GM19455 (cell line): ENCODE data around the gene CLCNKB.
"Not testable (repeated sequence)": the region's sequence is repeated elsewhere in the genome, so short reads cannot be mapped to it uniquely, and the experiment has no call there.

ENCODE experiments used
- ATAC-seq: cut with Tn5 transposase; IDR thresholded peaks from one replicate; pipeline ENCODE4 v1.9.1; 2021; ENCODE audit not compliant: unreplicated experiment

The CLCNKB gene

DNA sequence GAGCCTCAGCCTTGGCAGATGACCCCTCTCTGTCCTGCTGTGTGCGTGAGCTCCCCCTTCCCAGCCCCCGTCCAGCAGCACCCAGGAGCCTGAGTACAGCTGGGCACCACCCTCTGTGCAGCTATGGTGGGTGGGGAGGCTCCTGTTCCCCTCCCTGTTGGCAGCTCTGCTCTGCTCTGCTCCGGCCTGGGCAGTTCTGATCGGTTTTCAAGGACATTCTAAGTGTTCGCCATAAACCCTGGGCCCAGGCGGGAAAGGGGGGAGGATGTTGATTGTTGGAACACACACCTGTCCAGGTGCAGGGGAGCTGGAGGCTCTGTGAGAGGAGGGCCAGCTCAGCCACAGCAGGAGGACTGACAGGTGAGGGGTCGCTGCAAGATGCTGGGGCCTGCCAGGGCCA lies at the start of gene CLCNKB:
Gene CLCNKB, plus strand, starts transcription at position 262 of the 400 bp plus-strand sequence. CDS start 711 bp downstream, outside the sequence.
- no peak for ATAC-seq

DNA sequence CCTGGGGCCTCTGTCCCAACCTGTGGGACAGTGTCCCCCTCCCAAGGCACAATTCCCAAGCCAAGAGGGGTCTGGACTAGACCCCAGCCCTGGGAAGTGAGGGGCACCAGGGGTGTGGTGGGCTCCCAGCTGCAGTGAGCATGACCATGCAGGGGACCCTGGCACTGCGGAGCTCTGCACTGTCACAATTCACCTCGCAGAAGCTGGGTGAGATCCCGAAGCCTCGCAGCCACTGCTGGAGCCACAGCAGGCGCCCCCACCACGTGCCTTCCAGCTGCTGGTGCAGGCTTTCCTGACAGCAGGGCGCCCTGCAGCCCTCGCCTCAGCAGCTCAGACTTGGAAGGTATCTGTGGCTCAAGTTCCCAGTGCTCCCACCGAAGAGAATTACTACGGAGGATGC lies 49.5 kb upstream of the CLCNKB start:
- ATAC-seq, result no peak

DNA sequence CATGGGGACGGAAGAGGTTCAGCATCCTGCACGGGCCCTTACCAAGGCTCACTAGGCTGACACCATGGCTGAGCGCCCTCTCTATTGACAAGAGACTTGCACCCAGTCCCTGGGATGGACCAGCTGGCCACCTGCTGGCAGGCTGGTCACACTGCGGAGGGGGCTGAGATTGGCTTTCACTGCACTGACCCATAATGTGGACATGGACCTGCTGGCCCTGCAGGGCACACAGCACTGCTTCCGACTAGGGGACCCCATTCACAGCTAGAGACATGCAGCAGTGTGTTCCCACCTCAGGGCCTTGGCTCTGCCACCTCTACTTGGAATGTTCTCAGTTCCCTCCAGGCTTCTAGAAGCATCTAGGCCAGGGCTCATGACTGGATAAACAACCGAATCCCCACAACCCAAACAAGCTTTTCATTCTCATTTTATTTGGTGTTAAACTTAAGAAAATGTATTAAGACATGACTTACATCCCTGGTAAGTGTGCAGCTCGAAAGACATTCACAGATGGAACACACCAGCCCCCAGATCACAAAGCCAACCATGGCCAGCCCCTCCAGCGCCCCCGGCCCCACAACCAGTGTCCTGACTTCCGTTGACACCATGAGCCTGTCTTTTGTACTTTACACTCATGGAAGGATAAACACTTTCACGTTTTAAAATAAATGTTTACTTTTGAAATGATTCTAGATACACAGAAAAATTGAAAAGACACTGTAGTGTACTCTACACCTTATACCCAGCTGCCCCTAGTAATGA lies 48.8 kb upstream of the CLCNKB start:
- no peak for ATAC-seq

DNA sequence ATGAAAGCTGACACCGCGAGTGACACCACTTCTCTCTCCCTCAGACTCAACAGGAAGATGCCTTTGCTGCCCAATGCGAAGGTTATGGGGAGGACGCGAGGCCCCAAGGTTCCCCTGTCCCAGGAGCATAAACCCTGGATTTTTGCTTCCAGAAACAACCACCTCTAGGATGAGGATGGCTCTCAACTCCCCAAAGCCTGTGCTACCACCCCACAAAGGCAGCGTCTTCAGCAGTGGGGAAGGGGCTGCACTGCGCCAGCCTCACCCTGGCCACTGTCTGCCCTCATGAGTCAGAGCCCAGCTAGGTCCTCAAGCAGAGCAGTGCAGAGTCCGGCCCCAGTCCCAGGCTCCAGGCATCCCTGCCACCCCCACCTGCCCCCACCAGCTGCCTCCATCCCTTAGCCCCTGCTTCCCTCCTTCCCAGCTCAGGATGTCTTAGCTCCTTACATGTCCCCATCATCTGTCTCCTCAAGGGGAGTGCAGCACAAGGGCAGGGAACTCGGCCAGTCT lies 46.5 kb upstream of the CLCNKB start:
- ATAC-seq, result no peak

DNA sequence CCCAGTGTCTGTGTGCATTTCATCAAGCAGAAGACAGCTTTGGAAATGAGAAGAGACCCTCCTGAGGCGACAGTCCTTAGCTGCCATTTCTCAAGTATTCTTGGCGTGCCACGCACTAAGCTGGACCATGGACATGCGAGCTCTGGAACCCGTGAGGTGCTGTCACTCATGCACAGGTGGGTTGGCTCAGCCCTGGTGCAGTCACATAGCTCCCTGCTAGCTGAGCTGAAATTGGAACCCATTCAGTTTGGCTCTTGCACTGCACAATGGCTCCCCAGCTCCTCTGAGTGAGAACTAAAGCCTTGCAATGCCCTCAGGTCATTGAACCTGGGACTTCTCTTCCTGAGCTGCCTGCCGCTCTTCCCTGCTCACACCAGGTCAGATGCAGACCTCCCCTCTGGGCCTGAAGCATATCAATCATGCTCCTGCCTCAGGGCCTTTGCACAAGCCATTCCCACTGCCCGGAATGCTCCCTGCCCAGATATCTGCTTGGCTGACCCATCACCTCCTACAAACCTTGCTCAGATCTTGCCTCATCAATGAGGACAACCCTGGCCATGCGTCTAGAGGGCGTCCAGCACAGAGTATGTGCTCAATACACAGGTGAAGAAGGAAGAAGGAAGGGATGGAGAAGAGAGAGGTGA lies 45.8 kb upstream of the CLCNKB start:
- ATAC-seq, result no peak

DNA sequence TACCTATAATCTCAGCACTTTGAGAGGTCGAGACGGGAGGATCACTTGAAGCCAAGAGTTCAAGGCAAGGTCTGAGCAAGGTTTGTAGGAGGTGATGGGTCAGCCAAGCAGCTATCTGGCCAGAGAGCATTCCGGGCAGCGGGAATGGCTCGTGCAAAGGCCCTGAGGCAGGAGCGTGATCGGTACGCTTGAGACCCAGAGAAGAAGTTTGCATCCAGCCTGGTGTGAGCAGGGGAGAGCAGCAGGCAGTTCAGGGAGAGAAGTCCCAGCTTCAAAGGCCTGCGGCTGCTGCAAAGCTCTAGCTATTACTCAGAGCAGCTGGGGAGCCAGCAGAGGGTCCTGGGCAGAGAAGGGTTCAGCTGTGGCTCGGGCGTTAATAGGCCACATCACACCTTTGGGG lies 44.7 kb upstream of the CLCNKB start:
- ATAC-seq, result no peak

DNA sequence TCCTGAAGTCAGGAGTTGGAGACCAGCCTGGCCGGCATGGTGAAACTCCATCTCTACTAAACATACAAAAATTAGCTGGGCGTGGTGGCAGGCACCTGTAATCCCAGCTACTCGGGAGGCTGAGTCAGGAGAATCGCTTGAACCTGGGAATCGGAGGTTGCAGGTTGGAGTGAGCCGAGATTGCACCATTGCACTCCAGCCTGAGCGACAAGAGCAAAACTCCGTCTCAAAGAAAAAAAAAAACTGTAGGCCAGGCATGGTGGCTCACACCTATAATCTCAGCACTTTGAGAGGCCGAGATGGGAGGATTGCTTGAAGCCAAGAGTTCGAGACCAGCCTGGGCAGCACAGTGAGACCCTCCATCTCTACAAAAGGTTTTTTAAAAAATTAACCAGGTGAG lies 42.3 kb upstream of the CLCNKB start:
- ATAC-seq, result not testable (repeated sequence)

DNA sequence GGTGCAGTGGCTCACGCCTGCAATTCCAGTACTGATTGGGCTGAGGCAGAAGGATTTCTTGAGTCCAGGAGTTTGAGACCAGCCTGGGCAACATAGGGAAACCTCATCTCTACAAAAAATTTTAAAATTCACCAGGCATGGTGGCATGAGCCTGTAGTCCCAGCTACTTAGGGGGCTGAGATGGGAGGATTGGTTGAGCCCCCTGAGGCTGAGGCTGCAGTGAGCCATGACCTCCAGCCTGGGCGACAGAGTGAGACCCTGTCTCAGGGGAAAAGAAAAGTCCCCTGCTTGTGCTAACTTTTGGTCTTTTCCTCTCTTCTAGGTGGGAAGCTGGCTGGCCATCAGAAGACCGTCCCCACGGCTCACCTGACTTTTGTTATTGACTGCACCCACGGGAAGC lies 38.0 kb upstream of the CLCNKB start:
- no peak for ATAC-seq

DNA sequence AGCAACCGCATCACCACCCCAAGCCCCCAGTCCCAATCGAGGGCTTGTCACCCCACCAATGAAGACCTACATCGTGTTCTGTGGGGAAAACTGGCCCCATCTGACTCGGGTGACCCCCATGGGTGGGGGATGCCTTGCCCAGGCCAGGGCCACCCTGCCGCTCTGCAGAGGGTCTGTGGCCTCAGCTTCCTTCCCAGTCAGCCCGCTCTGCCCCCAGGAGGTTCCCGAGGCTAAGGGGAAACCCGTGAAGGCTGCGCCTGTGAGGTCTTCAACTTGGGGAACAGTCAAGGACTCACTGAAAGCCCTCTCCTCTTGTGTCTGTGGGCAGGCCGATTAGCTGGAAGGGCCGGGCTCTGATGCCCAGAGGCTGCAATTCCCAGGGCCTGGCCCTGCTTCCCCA lies 37.6 kb upstream of the CLCNKB start:
- no peak for ATAC-seq

DNA sequence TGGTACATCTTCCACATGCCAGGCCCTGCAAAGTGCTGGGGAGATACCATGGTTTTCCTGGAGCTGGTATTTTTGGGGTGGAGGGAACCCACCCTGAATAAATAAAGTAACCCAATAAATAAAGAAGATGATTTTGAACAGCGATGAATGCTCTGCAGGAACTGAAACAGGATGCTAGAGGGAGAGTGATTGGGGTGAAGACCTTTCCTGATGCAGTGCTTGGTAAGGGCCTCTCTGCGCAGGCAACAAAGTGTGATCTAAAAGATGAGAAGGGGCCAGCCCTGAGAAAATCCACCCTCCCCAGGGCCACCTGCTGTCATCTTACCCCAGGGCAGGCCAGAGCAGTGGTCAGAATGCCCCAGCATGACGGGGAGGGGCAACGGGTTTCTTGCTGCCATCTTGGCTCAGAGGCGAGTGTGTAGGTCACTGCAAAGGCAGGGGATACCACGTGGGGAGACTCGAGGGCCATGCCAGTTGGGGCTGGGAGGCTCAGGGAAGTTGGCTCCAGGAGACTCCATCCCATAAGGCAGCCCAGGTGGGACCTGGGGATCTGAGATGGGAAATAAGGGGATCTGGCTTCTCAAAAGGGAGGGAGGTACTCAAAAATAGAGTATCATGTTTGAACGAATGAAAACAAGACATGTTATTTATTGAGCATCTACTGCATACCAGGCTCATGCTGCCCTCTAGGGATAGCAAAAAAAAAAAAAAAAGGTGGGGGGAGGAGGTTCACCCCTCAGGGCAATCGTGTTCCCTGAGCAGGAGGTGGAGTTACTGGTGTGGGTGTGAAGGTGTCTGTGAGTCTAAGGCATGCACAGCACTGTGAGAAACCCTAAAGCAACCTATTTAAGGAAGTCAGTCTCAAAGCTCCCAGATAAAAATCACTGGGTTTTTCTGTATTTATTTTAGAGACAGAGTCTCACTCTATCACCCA lies 36.8 kb upstream of the CLCNKB start:
- ATAC-seq, result no peak

DNA sequence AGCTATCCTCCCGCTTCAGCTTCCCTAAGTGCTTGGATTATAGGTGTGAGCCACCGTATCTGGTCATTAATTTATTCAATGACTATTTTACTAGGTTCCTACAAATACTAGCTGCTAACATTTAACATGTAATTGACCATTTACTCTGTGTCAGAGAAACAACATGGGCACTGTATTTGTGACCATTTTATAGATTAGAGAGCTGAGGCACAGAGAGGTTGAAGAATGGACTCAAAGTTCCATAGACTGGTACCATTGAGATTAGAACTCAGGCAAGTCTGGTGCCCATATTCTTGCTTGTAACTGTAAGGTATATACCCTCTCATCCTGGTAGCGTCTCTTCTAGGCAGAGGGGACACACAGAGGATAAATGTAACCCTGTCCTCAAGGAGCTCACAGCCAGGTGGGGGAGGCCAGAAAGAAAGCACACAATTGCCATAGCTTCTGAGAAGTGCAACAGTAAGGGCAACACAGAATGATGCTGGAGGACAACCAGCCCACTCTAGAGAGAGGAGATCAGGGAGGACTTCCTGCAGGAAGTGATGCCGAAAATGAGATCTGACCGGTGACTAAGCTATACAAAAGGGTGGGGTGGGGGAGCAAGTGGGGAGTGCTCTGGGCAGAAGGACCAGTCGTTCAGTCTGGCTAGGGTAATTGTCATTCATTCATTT lies 35.8 kb upstream of the CLCNKB start:
- no peak for ATAC-seq

DNA sequence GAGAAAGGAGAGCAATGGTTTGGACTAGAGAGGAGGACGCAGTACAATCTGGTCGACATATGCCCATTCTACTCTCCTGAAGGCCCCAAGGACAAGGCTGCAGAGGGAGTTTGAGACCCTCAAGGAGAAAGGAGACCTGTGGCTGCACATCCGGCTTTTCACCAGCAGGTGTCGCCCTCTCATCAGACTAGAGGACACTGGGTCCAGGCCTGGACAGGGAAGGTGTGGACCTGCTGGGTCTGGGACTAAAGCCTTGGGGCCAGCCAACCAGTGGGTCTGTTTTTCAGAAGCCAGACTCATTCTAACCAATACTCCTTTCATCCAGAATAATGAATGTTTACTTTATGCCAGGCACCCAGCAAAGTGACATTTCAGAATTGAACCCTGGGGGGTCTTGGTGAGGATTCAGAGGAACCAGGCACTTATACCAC lies 34.5 kb upstream of the CLCNKB start:
- no peak for ATAC-seq

DNA sequence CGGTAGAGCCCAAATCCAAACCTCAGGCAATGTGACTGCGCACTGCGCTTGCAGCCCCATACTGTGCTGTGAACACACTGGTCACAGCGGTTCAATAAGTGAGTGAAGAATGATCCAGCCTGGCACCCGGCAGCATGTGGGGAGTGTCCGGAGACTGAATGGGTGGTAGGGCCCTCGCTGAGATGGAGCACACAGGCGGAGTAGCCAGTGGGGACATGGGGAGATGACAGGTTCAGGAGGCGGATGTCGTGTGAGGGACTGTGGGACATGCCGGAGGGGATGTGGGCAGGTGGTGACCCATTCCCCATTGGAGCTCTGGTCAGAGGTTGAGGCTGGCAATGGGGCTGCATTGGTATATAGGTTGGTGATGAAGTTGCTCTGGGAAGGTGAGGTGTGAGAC lies 33.9 kb upstream of the CLCNKB start:
- ATAC-seq, result no peak

DNA sequence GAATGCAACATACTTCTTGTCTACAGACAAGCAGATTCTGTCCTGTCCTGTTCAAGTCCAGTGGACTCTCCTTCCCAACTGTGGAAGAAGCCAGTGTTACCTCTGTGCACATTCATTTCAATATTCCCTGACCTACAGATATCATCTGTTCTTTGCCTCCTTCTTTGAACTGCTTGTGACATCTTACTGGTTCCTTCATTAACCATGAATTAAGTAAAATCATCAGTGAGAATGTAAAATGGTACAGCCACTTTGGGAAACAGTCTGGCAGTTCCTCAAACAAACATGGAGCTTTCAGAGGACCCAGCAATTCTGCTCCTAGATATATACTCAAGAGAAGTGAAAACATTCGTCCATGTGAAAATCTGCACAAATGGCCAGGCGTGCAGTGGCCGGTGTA lies 32.7 kb upstream of the CLCNKB start:
- ATAC-seq, result no peak

DNA sequence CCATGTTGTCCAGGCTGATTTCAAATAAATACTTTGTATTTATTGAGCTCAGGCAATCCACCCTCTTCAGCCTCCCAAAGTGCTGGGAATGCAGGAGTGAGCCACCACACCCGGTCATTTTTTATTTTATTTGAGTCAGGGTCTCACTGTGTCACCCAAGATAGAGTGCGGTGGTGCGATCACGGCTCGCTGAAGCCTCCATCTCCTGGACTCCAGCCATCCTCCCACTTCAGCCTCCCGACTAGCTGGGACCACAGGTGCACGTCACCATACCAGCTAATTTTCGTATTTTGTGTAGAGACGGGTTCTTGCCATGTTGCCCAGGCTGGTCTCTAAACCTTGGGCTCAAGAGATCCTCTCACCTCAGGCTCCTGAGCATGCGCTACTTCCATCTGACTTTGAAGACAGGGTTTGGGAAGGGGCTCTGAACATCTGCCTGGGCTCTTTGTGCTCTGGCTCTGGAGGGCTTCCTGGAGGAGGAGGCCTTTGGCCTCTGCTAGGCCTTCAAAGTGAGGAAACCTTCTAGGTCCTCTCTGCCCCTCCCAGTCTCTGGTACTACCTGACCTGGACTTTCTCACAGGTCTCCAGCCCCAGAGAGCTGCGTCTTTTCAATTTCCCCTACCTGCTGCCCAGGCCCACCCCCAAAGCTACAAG lies 31.5 kb upstream of the CLCNKB start:
- ATAC-seq, result no peak

DNA sequence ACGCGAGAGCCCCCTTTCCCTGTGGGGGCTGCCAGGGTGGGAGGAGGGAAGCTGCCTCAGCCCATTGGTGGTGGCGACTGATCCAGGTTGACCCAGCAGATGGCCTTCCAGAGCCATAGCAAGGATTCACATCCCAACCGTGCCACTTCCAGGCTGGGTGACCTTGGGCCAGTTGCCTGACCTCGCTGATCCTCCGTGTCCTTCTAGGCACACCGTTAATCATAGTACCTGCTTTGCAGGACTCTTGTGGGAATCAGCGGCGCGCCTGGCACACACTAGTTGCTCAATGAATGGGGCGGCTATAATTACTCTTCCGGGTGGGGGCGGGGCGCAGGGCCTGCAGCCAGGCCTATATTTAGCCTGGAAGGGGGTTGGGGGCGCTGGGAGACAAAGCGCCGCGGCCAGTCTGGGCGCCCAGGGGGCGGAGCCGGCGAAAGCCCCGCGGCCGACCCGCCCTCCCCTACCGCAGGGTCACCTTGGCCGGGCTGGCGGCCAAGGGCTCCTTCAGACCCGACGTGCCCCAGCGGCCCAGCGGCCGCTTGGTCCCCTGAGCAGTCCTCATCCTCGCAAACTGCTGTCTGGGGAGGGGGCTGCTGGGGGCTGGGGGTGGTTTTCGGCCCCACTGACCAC lies 30.9 kb upstream of the CLCNKB start:
- no peak for ATAC-seq

DNA sequence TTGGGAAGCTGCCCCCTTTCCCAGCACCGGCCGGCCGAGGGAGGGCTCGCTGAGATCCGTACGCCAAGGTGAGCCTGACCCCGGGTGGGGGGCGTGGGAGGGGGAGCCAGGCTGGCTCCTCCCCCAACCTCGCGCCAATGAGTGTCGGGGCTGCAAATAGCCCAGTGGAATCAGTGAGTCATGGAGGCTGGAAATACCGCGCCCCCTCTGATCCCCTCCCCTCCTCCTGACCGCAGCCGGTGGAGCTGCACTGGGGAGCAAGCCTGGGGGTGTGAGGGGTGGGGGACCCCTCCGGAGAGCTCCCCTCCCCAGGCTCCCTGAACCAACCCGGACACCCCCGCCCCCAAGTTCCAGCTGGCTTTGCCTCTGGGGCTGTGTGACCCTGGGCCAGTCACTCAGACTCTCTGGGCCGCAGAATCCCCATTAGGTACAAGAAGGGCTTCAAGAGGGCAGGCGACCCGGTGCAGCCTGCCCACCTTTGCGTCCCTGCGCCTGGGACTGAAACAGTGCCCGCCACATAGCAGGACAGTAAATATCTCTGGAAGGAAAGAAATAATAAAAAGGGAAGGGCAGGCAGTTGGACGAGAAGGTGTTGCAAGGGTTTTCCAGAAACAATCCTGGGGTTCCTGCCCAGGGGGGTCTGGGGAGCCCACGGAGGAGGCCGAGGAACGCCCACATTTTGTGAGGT lies 30.2 kb upstream of the CLCNKB start:
- no peak for ATAC-seq

DNA sequence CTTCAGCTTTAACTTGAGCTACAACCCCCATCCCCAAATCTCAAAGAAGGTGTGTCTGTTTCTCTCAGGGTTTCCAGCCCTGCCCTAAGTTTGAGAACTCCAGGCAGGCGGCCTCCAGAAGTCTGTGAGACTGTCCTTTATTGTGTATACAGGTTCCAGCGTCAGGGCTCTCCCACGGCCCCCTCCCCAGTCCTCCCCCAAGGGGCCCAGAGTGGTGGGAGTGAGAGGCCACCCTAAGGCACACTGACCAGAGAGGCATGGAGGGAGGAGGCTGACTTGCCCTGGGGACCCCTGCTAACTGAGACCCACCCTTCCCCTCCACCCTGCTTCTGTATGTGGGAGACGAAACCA lies 29.7 kb upstream of the CLCNKB start:
- ATAC-seq, result no peak
